ENCODE measurements around the gene NUP133.
"Not testable (repeated sequence)": the region's sequence is repeated elsewhere in the genome, so short reads cannot be mapped to it uniquely, and the experiment has no call there.

The NUP133 gene

GRCh38 chr1:229509576-229509975, 1.4 kb upstream of the NUP133 start:
- DNase-seq (ENCODE audit: low read depth in 2 of 2) = no peak

GRCh38 chr1:229508823-229509337, 739 bp upstream of the NUP133 start:
- DNase-seq (ENCODE audit: low read depth in 2 of 2) = no peak

GRCh38 chr1:229507502-229507901, 639 bp downstream of the NUP133 start:
- no peak for DNase-seq (ENCODE audit: low read depth in 2 of 2)

GRCh38 chr1:229506633-229507032, 1.5 kb downstream of the NUP133 start:
- DNase-seq (ENCODE audit: low read depth in 2 of 2) = no peak

GRCh38 chr1:229495782-229496181, 12.4 kb downstream of the NUP133 start:
- no peak for DNase-seq (ENCODE audit: low read depth in 2 of 2)

GRCh38 chr1:229487181-229487580, 21.0 kb downstream of the NUP133 start:
- DNase-seq (ENCODE audit: low read depth in 2 of 2) = no peak

- DNase-seq (ENCODE audit: low read depth in 2 of 2) = no peak
Observed at GRCh38 chr1:229485318-229485717, 22.8 kb downstream of the NUP133 start.

- DNase-seq (ENCODE audit: low read depth in 2 of 2) = no peak
Observed at GRCh38 chr1:229482511-229482910, 25.6 kb downstream of the NUP133 start.

- no peak for DNase-seq (ENCODE audit: low read depth in 2 of 2)
Observed at GRCh38 chr1:229480495-229480894, 27.6 kb downstream of the NUP133 start.

GRCh38 chr1:229479660-229480399, 28.3 kb downstream of the NUP133 start:
- DNase-seq (ENCODE audit: low read depth in 2 of 2) = no peak

- DNase-seq (ENCODE audit: low read depth in 2 of 2) = no peak
Observed at GRCh38 chr1:229478852-229479251, 29.3 kb downstream of the NUP133 start.

- DNase-seq (ENCODE audit: low read depth in 2 of 2) = not testable (repeated sequence)
Observed at GRCh38 chr1:229475859-229476258, 32.3 kb downstream of the NUP133 start.

GRCh38 chr1:229474509-229474908, 33.6 kb downstream of the NUP133 start:
- DNase-seq (ENCODE audit: low read depth in 2 of 2) = no peak

GRCh38 chr1:229471175-229471574, 37.0 kb downstream of the NUP133 start:
- DNase-seq (ENCODE audit: low read depth in 2 of 2) = no peak

GRCh38 chr1:229470406-229471043, 37.6 kb downstream of the NUP133 start:
- no peak for DNase-seq (ENCODE audit: low read depth in 2 of 2)

- no peak for DNase-seq (ENCODE audit: low read depth in 2 of 2)
Observed at GRCh38 chr1:229466887-229467286, 41.3 kb downstream of the NUP133 start.

- DNase-seq (ENCODE audit: low read depth in 2 of 2) = no peak
Observed at GRCh38 chr1:229464672-229465071, 43.5 kb downstream of the NUP133 start.

- no peak for DNase-seq (ENCODE audit: low read depth in 2 of 2)
Observed at GRCh38 chr1:229461032-229461668, 47.0 kb downstream of the NUP133 start.

- no peak for DNase-seq (ENCODE audit: low read depth in 2 of 2)
Observed at GRCh38 chr1:229459815-229460214, 48.3 kb downstream of the NUP133 start.

- no peak for DNase-seq (ENCODE audit: low read depth in 2 of 2)
Observed at GRCh38 chr1:229457436-229457835, 50.7 kb downstream of the NUP133 start.

GRCh38 chr1:229456016-229456415, 52.1 kb downstream of the NUP133 start:
- no peak for DNase-seq (ENCODE audit: low read depth in 2 of 2)

- DNase-seq (ENCODE audit: low read depth in 2 of 2) = no peak
Observed at GRCh38 chr1:229454056-229454455, 54.1 kb downstream of the NUP133 start.

Measured in stimulated activated CD8-positive, alpha-beta memory T cell treated with anti-CD3 and anti-CD28 coated beads, Interleukin-15, amount 100 ng/mL, for 48 hours (primary cell).